ENCODE measurements around the gene FBLN2. TPM values are rescaled to one million over a fixed set of nuclear protein-coding genes. Genes with fewer than 3 reads are reported as not detected.

FBLN2 gene
- polyA plus RNA-seq, 1 of the 3 experiments (the other 2 are of a cell fraction), result 5.2 TPM

GRCh38 chr3:13673207-13673606 lies 124.3 kb downstream of the FBLN2 start:
- H3F3A ChIP-seq (replicated peaks; ENCODE audit: insufficient read depth), result no peaks in the 10 kb centered on the region
- no peak overlapping the region for H3K4me2 ChIP-seq
- H3K79me2 ChIP-seq (ENCODE audit: insufficient read depth), result no peaks in the 10 kb centered on the region
- H3K27ac ChIP-seq (ENCODE audit: low read depth in 2 of 2, low read length in 1 of 2), result no peak overlapping the region
- H2AFZ ChIP-seq (ENCODE audit: low read depth), result no peak overlapping the region
- no peaks in the 10 kb centered on the region for H3K27me3 ChIP-seq (ENCODE audit: insufficient read depth)
- DNase-seq, result no peak
- H4K20me1 ChIP-seq (ENCODE audit: insufficient read depth), result no peaks in the 10 kb centered on the region
- H3K4me1 ChIP-seq (ENCODE audit: control insufficient read depth in 1 of 2, insufficient read depth in 2 of 2, low read depth in 1 of 2, low read length in 1 of 2), result no peaks in the 10 kb centered on the region
- H3K9ac ChIP-seq, result no peak overlapping the region
- no peaks in the 10 kb centered on the region for H3K9me2 ChIP-seq
- no peaks in the 10 kb centered on the region for H3K36me3 ChIP-seq (replicated peaks in 1 of 2; ENCODE audit: control insufficient read depth in 1 of 2, insufficient read depth in 2 of 2, low read length in 1 of 2)
- no peak overlapping the region for H3K4me3 ChIP-seq (ENCODE audit: low read depth in 2 of 2, low read length in 1 of 2)
- ChIA-PET POLR2A (no interaction called here), CTCF (interaction anchor here (0.7 to 5.1 kb wide), 7 partner anchors 12 to 223 kb away, joined by 3 to 28 read pairs (median 4); partner anchors contain the start of gene WNT7A)
- TF ChIP-seq, protein P1, sequence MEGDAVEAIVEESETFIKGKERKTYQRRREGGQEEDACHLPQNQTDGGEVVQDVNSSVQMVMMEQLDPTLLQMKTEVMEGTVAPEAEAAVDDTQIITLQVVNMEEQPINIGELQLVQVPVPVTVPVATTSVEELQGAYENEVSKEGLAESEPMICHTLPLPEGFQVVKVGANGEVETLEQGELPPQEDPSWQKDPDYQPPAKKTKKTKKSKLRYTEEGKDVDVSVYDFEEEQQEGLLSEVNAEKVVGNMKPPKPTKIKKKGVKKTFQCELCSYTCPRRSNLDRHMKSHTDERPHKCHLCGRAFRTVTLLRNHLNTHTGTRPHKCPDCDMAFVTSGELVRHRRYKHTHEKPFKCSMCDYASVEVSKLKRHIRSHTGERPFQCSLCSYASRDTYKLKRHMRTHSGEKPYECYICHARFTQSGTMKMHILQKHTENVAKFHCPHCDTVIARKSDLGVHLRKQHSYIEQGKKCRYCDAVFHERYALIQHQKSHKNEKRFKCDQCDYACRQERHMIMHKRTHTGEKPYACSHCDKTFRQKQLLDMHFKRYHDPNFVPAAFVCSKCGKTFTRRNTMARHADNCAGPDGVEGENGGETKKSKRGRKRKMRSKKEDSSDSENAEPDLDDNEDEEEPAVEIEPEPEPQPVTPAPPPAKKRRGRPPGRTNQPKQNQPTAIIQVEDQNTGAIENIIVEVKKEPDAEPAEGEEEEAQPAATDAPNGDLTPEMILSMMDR (IDR thresholded peaks at IDR 0.05), result peak; percentile 34
- no peak for TF ChIP-seq SMC3 (IDR thresholded peaks at IDR 0.05; ENCODE audit: low read depth, low read length)
- H3K9me3 ChIP-seq, result no peaks in the 10 kb centered on the region
- 56% methylated on average over 6 of the region's 6 CpGs for WGBS (ENCODE audit: low lambda C conversion rate)

DNA sequence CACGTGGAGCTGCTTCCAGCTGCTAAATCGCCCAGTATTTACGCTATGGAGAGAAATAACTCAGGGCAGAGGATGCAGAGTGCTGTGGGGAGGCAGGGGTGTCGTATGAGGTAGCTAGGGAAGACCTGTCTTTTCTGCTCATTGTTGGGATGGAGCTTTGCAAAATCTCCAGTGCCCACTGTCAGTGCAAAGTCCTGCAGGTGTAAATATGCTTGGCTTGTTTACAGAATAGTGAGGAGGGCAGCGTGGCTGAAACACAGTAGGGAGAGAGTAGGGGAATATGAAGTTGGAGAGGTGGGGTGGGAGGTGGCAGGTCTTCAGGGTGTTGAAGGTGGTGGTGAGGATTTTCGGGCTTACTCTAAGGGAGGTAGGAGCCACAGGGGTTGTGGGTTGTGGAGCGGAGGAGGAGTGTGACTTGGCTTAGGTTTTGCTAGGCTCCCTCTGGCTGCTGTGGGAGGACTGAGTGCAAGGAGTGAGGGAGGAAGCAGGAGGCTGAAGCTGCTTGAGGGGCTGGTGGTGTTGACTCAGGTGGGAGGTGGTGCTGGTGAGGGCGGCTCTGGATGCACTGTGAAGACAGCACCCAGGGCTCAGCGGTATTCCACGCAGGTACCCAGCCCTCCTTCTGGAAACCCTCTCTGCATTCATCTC lies 125.7 kb downstream of the FBLN2 start:
- H2AFZ ChIP-seq (ENCODE audit: low read depth), result no peak overlapping the region
- ChIA-PET POLR2A (no interaction called here), CTCF (interaction anchor here (0.7 to 2.3 kb wide), 6 partner anchors 11 to 77 kb away, joined by 3 to 14 read pairs (median 6); no protein-coding TSS in a partner anchor)
- TF ChIP-seq EZH2phosphoT487 (IDR thresholded peaks at IDR 0.05; ENCODE audit: borderline replicate concordance, low read depth) (no peak), NRF1 (IDR thresholded peaks at IDR 0.05; ENCODE audit: low read depth, low read length) (no peak), MEF2A (IDR thresholded peaks at IDR 0.05; ENCODE audit: borderline replicate concordance, low read depth) (no peak), FOXJ3 (CRISPR knock-in tag; IDR thresholded peaks at IDR 0.05) (no peak), IRF3 (IDR thresholded peaks at IDR 0.05; ENCODE audit: low read depth, low read length) (no peak), RXRA (IDR thresholded peaks at IDR 0.05; ENCODE audit: borderline replicate concordance, low read depth) (no peak)
- no peaks in the 10 kb centered on the region for H3K9me3 ChIP-seq
- no peak overlapping the region for H3K27ac ChIP-seq (ENCODE audit: low read depth in 2 of 2, low read length in 1 of 2)
- no peaks in the 10 kb centered on the region for H3F3A ChIP-seq (replicated peaks; ENCODE audit: insufficient read depth)
- no peaks in the 10 kb centered on the region for H3K9me2 ChIP-seq
- 30% methylated on average over 9 of the region's 10 CpGs for WGBS (ENCODE audit: low lambda C conversion rate)
- H3K4me3 ChIP-seq (ENCODE audit: low read depth in 2 of 2, low read length in 1 of 2), result no peak overlapping the region
- no peak overlapping the region for H3K9ac ChIP-seq
- H3K36me3 ChIP-seq (replicated peaks in 1 of 2; ENCODE audit: control insufficient read depth in 1 of 2, insufficient read depth in 2 of 2, low read length in 1 of 2), result no peaks in the 10 kb centered on the region
- no peak overlapping the region for H3K4me2 ChIP-seq
- no peaks in the 10 kb centered on the region for H3K4me1 ChIP-seq (ENCODE audit: control insufficient read depth in 1 of 2, insufficient read depth in 2 of 2, low read depth in 1 of 2, low read length in 1 of 2)
- H3K79me2 ChIP-seq (ENCODE audit: insufficient read depth), result no peaks in the 10 kb centered on the region
- no peak for DNase-seq
- H3K27me3 ChIP-seq (ENCODE audit: insufficient read depth), result no peaks in the 10 kb centered on the region
- no peaks in the 10 kb centered on the region for H4K20me1 ChIP-seq (ENCODE audit: insufficient read depth)

All from SK-N-SH (cell line).